ENCODE measurements around the gene DIPK2B. TPM values are rescaled to one million over a fixed set of nuclear protein-coding genes. Genes with fewer than 3 reads are reported as not detected.

The DIPK2B gene
- total RNA-seq, 1 experiment from 2014 or later = not detected

- TF ChIP-seq CTCF (conservative IDR thresholded peaks at IDR 0.05) = no peak
- Histone ChIP-seq H3K9ac (ENCODE audit: extremely low read depth, insufficient read length, low read length) (no peak overlapping the region), H2AK5ac (ENCODE audit: insufficient read length, low read length) (no peak overlapping the region), H3K4ac (ENCODE audit: low read depth, low read length) (no peak overlapping the region), H3K4me1 (ENCODE audit: insufficient read depth, low read length) (no peaks in the 10 kb centered on the region), H3K56ac (ENCODE audit: insufficient read length, low read depth, low read length) (no peak overlapping the region), H3K23me2 (ENCODE audit: insufficient read length, low read depth, low read length, poor library complexity, severe bottlenecking) (no peaks in the 10 kb centered on the region), H2BK12ac (ENCODE audit: insufficient read length, low read depth, low read length) (no peak overlapping the region), H4K91ac (ENCODE audit: insufficient read length, low read depth, low read length) (no peak overlapping the region), H3K14ac (ENCODE audit: insufficient read depth, low read length) (no peak overlapping the region), H3K23ac (ENCODE audit: insufficient read length, low read depth, low read length) (no peak overlapping the region), H2BK15ac (ENCODE audit: low read depth, low read length) (no peak overlapping the region), H2BK5ac (ENCODE audit: insufficient read length, low read length) (no peak overlapping the region), H3K27me3 (ENCODE audit: insufficient read depth, low read length) (no peaks in the 10 kb centered on the region), H3K18ac (ENCODE audit: insufficient read length, low read depth, low read length) (no peak overlapping the region), H3T11ph (ENCODE audit: low read length) (no peak overlapping the region), H2BK20ac (ENCODE audit: low read depth, low read length, poor library complexity, severe bottlenecking) (no peak overlapping the region), H4K8ac (replicated peaks; ENCODE audit: insufficient read length, low read depth, low read length) (no peak overlapping the region), H4K20me1 (ENCODE audit: control insufficient read depth, insufficient read depth, insufficient read length) (no peaks in the 10 kb centered on the region), H3K9me3 (ENCODE audit: control insufficient read depth, low read depth, low read length) (peaks cover 50% of the 10 kb centered on the region), H2AFZ (ENCODE audit: low read length) (no peak overlapping the region), H3K79me2 (ENCODE audit: insufficient read depth, low read length) (no peaks in the 10 kb centered on the region), H3K27ac (ENCODE audit: insufficient read length, low read depth, low read length) (no peak overlapping the region), H4K5ac (ENCODE audit: insufficient read length, low read depth, low read length) (no peak overlapping the region), H3K79me1 (ENCODE audit: insufficient read depth, low read depth, low read length, poor library complexity, severe bottlenecking) (no peaks in the 10 kb centered on the region), H3K4me2 (ENCODE audit: insufficient read depth, insufficient read length, low read length) (no peak overlapping the region), H2BK120ac (ENCODE audit: low read depth, low read length, poor library complexity, severe bottlenecking) (no peak overlapping the region)
- H3K27ac Mint-ChIP-seq = no peak overlapping the region
- DNase-seq = no peak
- H3K4me3 Mint-ChIP-seq = no peak overlapping the region
- WGBS (ENCODE audit: extremely low coverage, insufficient read length, low lambda C conversion rate) = no CpG with 5 or more reads among the region's 4 CpGs
- no peaks in the 10 kb centered on the region; the same call in 1 of the 2 replicates for H3K27me3 Mint-ChIP-seq (ENCODE audit: low read depth)
- H3K36me3 Mint-ChIP-seq (ENCODE audit: insufficient read depth in 1 of 3, low read depth in 3 of 3) = no peaks in the 10 kb centered on the region; a peak in 2 of 7 replicates
- peaks cover 10 to 11% of the 10 kb centered on the region in 2 experiments; a peak in 2 of 4 replicates for H3K4me1 Mint-ChIP-seq
- H3K9me3 Mint-ChIP-seq = peaks cover 70 to 71% of the 10 kb centered on the region in 2 experiments
Measured at GRCh38 chrX:45198706-45199105, 2.0 kb downstream of the DIPK2B start.
